ENCODE measurements around the gene NAALADL1.

NAALADL1 gene

DNA sequence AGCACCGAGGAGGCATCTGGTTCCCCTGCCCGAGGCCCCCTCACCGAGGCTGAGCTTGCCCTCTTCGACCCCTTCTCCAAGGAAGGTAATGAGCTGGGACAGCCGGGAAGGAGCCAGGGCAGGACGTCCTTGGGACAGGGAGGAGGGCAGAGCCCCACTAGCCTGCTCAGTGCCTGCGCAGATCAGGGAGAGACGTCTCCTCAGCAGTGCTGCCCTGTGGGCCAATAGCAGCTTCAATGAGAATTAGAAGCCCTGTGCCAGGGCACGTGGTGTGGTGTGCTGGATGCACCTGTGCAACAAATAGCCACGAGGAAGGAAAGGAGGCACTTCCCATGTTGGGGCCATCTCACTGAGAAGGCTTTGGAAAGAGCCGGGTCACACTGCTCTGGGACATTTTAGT lies 22.8 kb downstream of the NAALADL1 start:
- no peak for TF ChIP-seq ESRRG (CRISPR knock-in tag; IDR thresholded peaks at IDR 0.05)
- TF ChIP-seq ZNF565 (CRISPR knock-in tag; conservative IDR thresholded peaks at IDR 0.05; ENCODE audit: low read depth): no peak
- TF ChIP-seq GLIS3 (CRISPR knock-in tag; IDR thresholded peaks at IDR 0.05): no peak
- TF ChIP-seq, protein P1, sequence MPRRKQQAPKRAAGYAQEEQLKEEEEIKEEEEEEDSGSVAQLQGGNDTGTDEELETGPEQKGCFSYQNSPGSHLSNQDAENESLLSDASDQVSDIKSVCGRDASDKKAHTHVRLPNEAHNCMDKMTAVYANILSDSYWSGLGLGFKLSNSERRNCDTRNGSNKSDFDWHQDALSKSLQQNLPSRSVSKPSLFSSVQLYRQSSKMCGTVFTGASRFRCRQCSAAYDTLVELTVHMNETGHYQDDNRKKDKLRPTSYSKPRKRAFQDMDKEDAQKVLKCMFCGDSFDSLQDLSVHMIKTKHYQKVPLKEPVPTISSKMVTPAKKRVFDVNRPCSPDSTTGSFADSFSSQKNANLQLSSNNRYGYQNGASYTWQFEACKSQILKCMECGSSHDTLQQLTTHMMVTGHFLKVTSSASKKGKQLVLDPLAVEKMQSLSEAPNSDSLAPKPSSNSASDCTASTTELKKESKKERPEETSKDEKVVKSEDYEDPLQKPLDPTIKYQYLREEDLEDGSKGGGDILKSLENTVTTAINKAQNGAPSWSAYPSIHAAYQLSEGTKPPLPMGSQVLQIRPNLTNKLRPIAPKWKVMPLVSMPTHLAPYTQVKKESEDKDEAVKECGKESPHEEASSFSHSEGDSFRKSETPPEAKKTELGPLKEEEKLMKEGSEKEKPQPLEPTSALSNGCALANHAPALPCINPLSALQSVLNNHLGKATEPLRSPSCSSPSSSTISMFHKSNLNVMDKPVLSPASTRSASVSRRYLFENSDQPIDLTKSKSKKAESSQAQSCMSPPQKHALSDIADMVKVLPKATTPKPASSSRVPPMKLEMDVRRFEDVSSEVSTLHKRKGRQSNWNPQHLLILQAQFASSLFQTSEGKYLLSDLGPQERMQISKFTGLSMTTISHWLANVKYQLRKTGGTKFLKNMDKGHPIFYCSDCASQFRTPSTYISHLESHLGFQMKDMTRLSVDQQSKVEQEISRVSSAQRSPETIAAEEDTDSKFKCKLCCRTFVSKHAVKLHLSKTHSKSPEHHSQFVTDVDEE (CRISPR knock-in tag; IDR thresholded peaks at IDR 0.05): no peak
- TF ChIP-seq ZNF8 (CRISPR knock-in tag; IDR thresholded peaks at IDR 0.05): no peak
- TF ChIP-seq OSR1 (CRISPR knock-in tag; IDR thresholded peaks at IDR 0.05): no peak
- no peak for TF ChIP-seq ZFP3 (CRISPR knock-in tag; IDR thresholded peaks at IDR 0.05)
- TF ChIP-seq CSDC2 (CRISPR knock-in tag; IDR thresholded peaks at IDR 0.05): no peak
- TF ChIP-seq, protein P2, sequence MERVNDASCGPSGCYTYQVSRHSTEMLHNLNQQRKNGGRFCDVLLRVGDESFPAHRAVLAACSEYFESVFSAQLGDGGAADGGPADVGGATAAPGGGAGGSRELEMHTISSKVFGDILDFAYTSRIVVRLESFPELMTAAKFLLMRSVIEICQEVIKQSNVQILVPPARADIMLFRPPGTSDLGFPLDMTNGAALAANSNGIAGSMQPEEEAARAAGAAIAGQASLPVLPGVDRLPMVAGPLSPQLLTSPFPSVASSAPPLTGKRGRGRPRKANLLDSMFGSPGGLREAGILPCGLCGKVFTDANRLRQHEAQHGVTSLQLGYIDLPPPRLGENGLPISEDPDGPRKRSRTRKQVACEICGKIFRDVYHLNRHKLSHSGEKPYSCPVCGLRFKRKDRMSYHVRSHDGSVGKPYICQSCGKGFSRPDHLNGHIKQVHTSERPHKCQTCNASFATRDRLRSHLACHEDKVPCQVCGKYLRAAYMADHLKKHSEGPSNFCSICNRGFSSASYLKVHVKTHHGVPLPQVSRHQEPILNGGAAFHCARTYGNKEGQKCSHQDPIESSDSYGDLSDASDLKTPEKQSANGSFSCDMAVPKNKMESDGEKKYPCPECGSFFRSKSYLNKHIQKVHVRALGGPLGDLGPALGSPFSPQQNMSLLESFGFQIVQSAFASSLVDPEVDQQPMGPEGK (CRISPR knock-in tag; IDR thresholded peaks at IDR 0.05; ENCODE audit: borderline replicate concordance): no peak
- no peak for TF ChIP-seq BACH2 (CRISPR knock-in tag; IDR thresholded peaks at IDR 0.05; ENCODE audit: borderline replicate concordance)
- TF ChIP-seq TCF4 (CRISPR knock-in tag; IDR thresholded peaks at IDR 0.05; ENCODE audit: borderline replicate concordance): no peak
- TF ChIP-seq PPARA (CRISPR knock-in tag; IDR thresholded peaks at IDR 0.05; ENCODE audit: borderline replicate concordance): no peak
- TF ChIP-seq SNAI2 (CRISPR knock-in tag; IDR thresholded peaks at IDR 0.05): no peak
- TF ChIP-seq RARB (CRISPR knock-in tag; IDR thresholded peaks at IDR 0.05): no peak
- no peak for TF ChIP-seq ZC3H10 (CRISPR knock-in tag; IDR thresholded peaks at IDR 0.05)
- ATAC-seq: no peak

DNA sequence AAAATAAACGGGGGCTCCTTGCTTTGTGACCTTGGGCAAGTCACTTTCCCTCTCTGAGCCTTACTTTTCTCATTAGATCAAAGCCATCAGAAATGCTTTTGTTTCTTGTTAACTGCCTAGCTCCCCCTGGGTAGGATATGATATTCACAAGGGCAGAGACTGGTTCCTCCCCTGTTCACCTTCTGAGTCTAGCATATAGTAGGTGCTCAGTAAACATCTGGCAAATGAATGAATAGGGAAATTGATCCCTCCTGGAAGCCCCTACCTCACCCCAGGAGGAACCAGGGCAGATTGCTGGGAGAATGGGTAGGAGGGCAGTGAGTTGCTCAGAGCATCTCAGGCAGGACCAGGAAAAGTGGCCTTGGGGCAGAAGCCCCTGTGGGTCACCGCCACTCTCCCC lies 23.9 kb downstream of the NAALADL1 start:
- TF ChIP-seq ZFP30 (CRISPR knock-in tag; IDR thresholded peaks at IDR 0.05) (no peak), ZNF70 (CRISPR knock-in tag; IDR thresholded peaks at IDR 0.05) (no peak), CSDC2 (CRISPR knock-in tag; IDR thresholded peaks at IDR 0.05) (no peak), PPARA (CRISPR knock-in tag; IDR thresholded peaks at IDR 0.05; ENCODE audit: borderline replicate concordance) (no peak), TOX (CRISPR knock-in tag; IDR thresholded peaks at IDR 0.05; ENCODE audit: borderline replicate concordance) (no peak), SNAI2 (CRISPR knock-in tag; IDR thresholded peaks at IDR 0.05) (no peak), ARNTL (CRISPR knock-in tag; IDR thresholded peaks at IDR 0.05; ENCODE audit: borderline replicate concordance, low read depth) (no peak), OSR1 (CRISPR knock-in tag; IDR thresholded peaks at IDR 0.05) (no peak), RARB (CRISPR knock-in tag; IDR thresholded peaks at IDR 0.05) (no peak), ZNF565 (CRISPR knock-in tag; conservative IDR thresholded peaks at IDR 0.05; ENCODE audit: low read depth) (no peak), ZC3H10 (CRISPR knock-in tag; IDR thresholded peaks at IDR 0.05) (no peak), ESRRG (CRISPR knock-in tag; IDR thresholded peaks at IDR 0.05) (no peak), ZFP3 (CRISPR knock-in tag; IDR thresholded peaks at IDR 0.05) (no peak)
- TF ChIP-seq, protein P1 (CRISPR knock-in tag; IDR thresholded peaks at IDR 0.05): no peak
- ATAC-seq: no peak

DNA sequence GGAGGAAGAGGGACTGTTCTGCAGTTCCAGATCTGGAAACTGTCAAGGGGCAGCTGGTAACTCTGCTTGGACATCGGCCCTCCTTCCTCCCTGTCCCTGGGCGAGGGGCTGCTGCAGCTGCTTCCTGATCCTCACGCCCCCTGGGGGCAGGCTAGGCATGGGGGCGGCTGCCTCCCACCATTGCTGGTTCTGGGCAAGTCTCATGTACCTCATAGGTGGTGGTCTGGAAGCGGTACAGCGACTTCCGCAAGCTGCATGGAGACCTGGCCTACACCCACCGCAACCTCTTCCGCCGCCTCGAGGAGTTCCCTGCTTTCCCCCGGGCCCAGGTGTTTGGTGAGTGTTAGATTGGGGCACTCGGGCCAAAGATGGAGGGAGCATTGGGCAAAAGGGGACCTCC lies 26.1 kb downstream of the NAALADL1 start:
- no peak for TF ChIP-seq ZNF70 (CRISPR knock-in tag; IDR thresholded peaks at IDR 0.05)
- ATAC-seq: no peak

DNA sequence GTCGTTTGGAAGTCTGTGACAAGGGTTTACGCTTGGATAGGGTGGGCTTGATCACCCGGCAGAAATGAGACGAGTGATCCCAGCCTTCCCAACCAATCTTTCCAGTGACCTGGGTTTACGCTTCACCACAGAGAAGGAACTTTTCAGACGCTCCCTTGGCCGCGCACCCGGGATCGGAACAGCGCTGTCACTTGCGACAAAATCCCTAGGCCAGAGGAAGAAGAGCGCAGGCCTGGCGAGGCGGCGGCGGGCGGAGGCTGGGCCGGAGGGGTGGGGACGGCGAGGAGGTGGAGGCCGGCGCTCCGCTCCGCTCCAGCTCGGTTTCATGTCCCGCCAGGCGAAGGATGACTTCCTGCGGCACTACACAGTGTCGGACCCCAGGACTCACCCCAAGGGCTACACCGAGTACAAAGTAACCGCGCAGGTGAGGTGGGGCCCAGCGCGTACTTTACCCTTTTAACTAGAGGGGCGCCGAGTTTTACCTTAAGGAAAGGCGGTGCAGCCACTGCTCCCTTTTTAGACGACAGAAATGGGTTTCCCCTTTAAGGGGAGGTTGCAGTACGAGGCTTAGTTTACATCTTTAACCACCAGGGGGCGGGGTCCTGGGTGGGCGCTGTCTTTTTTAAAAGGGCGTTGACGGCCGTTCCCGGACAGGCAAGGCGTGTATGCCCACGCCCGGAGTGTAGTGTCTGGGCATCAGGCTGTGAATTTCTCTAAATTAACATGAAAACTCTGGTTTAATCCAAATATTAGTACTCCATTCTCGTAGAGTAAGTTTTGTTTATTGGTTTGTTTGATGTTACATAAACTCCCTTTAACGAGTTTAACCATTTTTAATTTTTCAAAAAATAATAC lies 30.9 kb downstream of the NAALADL1 start, which contains the start of gene SNX15:
Gene SNX15 (plus strand): TSS at position 227 of the 855 bp plus-strand sequence. CDS start 99 bp downstream, at position 326.
- TF ChIP-seq ISL1 (CRISPR knock-in tag; IDR thresholded peaks at IDR 0.05) (no peak), OSR1 (CRISPR knock-in tag; IDR thresholded peaks at IDR 0.05) (no peak), BACH2 (CRISPR knock-in tag; IDR thresholded peaks at IDR 0.05; ENCODE audit: borderline replicate concordance) (no peak), ZNF565 (CRISPR knock-in tag; conservative IDR thresholded peaks at IDR 0.05; ENCODE audit: low read depth) (no peak)
- peak; percentile 97 for ATAC-seq
